Measurements from ENCODE around the gene IGF2.

The IGF2 gene

DNA sequence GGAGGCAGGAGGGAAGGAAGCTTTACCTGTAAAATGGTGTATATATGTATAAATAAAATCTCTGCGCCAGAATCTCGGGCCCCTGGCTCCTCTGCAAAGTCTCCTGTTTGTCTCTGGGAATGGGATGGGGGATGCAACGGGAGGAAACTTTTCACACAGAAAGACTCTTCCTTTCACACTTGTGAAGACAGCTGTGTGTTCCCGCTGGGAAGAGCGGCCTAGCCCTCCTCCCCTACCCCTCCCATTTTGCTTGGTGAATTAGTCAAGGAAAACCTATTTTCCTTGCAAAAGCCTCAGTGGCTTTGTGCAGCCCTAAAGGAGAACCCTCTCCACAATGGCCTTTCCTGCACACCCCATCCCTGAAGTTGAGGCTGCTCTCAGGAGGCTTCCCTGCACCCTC lies 9.4 kb upstream of the IGF2 start:
- Histone ChIP-seq H3K4me1 (peaks cover 9% of the 10 kb centered on the region), H3K27me3 (ENCODE audit: control insufficient read depth, insufficient read depth, low read length) (no peaks in the 10 kb centered on the region), H3K36me3 (ENCODE audit: control insufficient read depth, insufficient read depth, low read length) (no peaks in the 10 kb centered on the region), H3K4me2 (ENCODE audit: low read length) (no peak overlapping the region), H3K27ac (no peak overlapping the region), H3K9me3 (ENCODE audit: control insufficient read depth, low read length) (no peaks in the 10 kb centered on the region), H3K79me2 (no peaks in the 10 kb centered on the region), H2AFZ (no peak overlapping the region), H3K9ac (no peak overlapping the region), H3K4me3 (ENCODE audit: low read depth, low read length) (no peak overlapping the region)
- TF ChIP-seq, protein P1, sequence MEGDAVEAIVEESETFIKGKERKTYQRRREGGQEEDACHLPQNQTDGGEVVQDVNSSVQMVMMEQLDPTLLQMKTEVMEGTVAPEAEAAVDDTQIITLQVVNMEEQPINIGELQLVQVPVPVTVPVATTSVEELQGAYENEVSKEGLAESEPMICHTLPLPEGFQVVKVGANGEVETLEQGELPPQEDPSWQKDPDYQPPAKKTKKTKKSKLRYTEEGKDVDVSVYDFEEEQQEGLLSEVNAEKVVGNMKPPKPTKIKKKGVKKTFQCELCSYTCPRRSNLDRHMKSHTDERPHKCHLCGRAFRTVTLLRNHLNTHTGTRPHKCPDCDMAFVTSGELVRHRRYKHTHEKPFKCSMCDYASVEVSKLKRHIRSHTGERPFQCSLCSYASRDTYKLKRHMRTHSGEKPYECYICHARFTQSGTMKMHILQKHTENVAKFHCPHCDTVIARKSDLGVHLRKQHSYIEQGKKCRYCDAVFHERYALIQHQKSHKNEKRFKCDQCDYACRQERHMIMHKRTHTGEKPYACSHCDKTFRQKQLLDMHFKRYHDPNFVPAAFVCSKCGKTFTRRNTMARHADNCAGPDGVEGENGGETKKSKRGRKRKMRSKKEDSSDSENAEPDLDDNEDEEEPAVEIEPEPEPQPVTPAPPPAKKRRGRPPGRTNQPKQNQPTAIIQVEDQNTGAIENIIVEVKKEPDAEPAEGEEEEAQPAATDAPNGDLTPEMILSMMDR (IDR thresholded peaks at IDR 0.05): no peak

DNA sequence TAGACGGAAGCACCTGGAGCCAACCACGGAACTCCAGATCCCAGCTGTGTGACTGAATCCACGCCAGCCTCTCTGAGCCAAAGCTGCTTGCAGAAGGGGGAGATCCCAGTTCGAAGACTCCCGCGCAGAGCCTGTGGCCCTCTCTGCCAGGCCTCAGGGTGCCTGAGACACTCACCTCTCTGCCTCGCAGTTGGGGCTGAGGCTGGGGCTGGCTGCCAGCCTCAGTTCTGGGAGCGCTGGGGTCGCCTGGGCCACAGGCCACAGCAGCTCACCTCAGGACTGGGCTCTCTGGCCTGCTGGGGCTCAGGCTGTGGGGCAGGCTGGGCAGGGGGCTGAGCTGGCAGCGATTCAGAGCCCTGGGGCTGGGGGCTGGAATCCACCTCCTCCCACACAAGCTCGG lies 8.2 kb upstream of the IGF2 start:
- no peak overlapping the region for H3K9ac ChIP-seq
- H2AFZ ChIP-seq: no peak overlapping the region
- no peak overlapping the region for H3K27ac ChIP-seq
- no peak overlapping the region for H3K4me3 ChIP-seq (ENCODE audit: low read depth, low read length)
- no peaks in the 10 kb centered on the region for H3K27me3 ChIP-seq (ENCODE audit: control insufficient read depth, insufficient read depth, low read length)
- H3K9me3 ChIP-seq (ENCODE audit: control insufficient read depth, low read length): no peaks in the 10 kb centered on the region
- no peak overlapping the region for H3K4me2 ChIP-seq (ENCODE audit: low read length)
- TF ChIP-seq, protein P1 (IDR thresholded peaks at IDR 0.05): no peak
- H3K36me3 ChIP-seq (ENCODE audit: control insufficient read depth, insufficient read depth, low read length): no peaks in the 10 kb centered on the region
- peaks cover 9% of the 10 kb centered on the region for H3K4me1 ChIP-seq
- no peaks in the 10 kb centered on the region for H3K79me2 ChIP-seq

DNA sequence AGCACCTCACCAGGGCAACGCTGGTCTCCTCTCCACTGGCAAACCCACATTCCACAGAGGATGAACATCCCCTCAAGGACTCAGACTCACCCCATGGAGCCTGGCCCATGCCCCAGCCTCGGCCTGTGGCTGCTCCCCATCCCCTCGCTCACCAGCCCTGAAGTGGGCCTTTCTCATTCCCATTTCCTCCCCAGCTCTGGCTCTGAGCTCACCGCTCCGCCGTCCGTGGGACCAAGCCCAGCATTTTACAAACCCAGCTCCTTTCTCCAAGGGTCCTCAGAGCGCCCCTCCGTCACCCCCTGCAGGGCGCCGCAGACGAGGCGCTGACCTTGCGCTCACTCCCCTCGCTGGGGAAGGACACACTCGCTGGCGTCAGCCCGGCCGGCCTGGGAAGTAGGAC lies 6.9 kb upstream of the IGF2 start:
- Histone ChIP-seq H3K4me1 (peaks cover 5% of the 10 kb centered on the region), H3K4me2 (ENCODE audit: low read length) (no peak overlapping the region), H3K9ac (no peak overlapping the region), H3K27me3 (ENCODE audit: control insufficient read depth, insufficient read depth, low read length) (no peaks in the 10 kb centered on the region), H2AFZ (no peak overlapping the region), H3K9me3 (ENCODE audit: control insufficient read depth, low read length) (no peaks in the 10 kb centered on the region), H3K27ac (no peak overlapping the region), H3K4me3 (ENCODE audit: low read depth, low read length) (no peak overlapping the region), H3K36me3 (ENCODE audit: control insufficient read depth, insufficient read depth, low read length) (no peaks in the 10 kb centered on the region), H3K79me2 (no peaks in the 10 kb centered on the region)
- TF ChIP-seq, protein P1 (IDR thresholded peaks at IDR 0.05): no peak

DNA sequence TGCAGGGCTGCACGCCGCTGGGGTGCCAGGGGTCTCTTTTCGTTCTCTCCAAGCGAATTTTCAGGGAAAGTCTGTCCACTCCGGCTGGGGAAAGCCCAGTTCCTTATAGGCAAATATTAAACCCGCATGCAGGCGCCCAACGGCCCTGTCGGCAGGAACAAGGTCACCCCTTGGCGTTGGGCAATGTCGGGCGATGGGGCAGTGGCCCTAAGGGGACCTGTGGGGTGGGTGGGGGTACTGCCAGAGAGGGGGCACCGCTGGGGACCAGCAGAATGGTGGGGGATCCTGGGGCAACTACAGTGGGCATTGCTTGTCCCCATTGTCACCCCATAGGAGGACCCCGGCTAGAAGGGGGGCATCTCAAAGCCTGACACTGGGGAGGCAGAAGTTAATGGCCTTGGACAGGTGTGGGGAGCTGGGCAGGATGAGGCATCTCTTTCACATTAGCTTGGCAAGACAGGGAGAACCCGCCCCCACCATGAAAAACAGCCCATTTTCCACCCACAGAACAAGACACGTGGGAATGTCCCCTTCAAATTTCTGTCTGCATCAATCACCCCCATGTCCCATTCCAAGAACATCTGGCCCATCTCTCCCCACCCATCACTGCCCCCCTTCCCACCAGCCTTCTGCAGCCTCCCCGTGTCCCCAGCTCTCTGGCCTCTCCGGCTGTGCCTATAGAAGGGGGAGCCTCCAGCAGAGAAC lies 5.5 kb upstream of the IGF2 start:
- Histone ChIP-seq H3K27ac (no peak overlapping the region), H2AFZ (no peak overlapping the region), H3K4me1 (no peaks in the 10 kb centered on the region), H3K36me3 (ENCODE audit: control insufficient read depth, insufficient read depth, low read length) (no peaks in the 10 kb centered on the region), H3K79me2 (no peaks in the 10 kb centered on the region), H3K9me3 (ENCODE audit: control insufficient read depth, low read length) (no peaks in the 10 kb centered on the region), H3K27me3 (ENCODE audit: control insufficient read depth, insufficient read depth, low read length) (no peaks in the 10 kb centered on the region), H3K4me2 (ENCODE audit: low read length) (no peak overlapping the region), H3K4me3 (ENCODE audit: low read depth, low read length) (no peak overlapping the region), H3K9ac (no peak overlapping the region)
- TF ChIP-seq, protein P1 (IDR thresholded peaks at IDR 0.05): no peak

Measured in parathyroid adenoma (tissue), 2 donors.